ENCODE measurements around the gene TOMM20L.

TOMM20L gene

DNA sequence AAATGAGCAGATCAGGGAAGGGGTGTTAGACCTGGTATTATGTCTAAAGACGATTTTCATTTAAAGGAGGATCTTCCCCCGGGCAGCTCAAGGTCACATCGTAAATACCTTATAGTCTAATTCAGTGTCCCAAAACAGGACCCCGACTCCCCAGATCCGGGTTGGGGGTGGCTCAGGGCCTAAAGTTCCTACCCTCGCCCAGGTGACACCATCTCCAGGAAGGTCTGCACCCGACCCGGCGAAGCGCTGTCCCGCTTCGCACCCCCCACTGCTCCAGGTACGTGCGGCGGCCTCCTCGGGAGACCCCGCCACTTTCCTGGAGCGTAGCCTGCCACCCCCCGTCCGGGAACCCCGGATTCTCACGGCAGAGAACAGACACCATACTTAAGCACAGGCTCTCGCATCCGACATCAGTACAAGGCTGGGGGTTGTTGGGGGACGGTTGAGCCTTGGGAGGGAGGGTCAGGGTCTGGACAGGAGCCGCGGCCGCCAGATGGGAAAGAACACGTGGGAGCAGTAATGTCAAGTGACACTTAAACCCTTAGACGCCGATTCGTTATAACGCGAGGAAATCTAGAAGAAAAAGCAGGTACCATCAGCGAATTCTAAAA lies 31.0 kb downstream of the TOMM20L start:
- peaks cover 69% of the 10 kb centered on the region for H3K79me2 ChIP-seq (ENCODE audit: insufficient read depth, low read length)
- H3K27me3 ChIP-seq (ENCODE audit: insufficient read depth, low read length, poor library complexity, severe bottlenecking), result no peaks in the 10 kb centered on the region
- H3F3A ChIP-seq (ENCODE audit: low read depth), result no peaks in the 10 kb centered on the region
- H4K20me1 ChIP-seq (ENCODE audit: insufficient read depth, low read length, poor library complexity, severe bottlenecking), result peaks cover 18% of the 10 kb centered on the region
- peak overlapping the region; percentile 92 for H3K9ac ChIP-seq (ENCODE audit: low read depth, low read length, poor library complexity, severe bottlenecking)
- H3K4me1 ChIP-seq (ENCODE audit: insufficient read depth, low read length, poor library complexity, severe bottlenecking), result peaks cover 29% of the 10 kb centered on the region
- H3K4me2 ChIP-seq (ENCODE audit: low read depth, low read length, poor library complexity, severe bottlenecking), result peak overlapping the region; percentile 68
- H3K4me3 ChIP-seq (ENCODE audit: low read length, poor library complexity, severe bottlenecking), result peak overlapping the region; percentile 84
- H3K36me3 ChIP-seq (ENCODE audit: insufficient read depth, low read length), result peaks cover 4% of the 10 kb centered on the region; the same call in 1 of the 2 replicates
- no peaks in the 10 kb centered on the region for H3K9me3 ChIP-seq (ENCODE audit: insufficient read depth, low read depth, low read length)
- H2AFZ ChIP-seq (ENCODE audit: low read length), result peak overlapping the region; percentile 98
- no peaks in the 10 kb centered on the region for H3K9me2 ChIP-seq (replicated peaks; ENCODE audit: low read depth, low read length)
- TF ChIP-seq EZH2phosphoT487 (IDR thresholded peaks at IDR 0.05; ENCODE audit: borderline replicate concordance), result no peak
- TF ChIP-seq, protein P1, sequence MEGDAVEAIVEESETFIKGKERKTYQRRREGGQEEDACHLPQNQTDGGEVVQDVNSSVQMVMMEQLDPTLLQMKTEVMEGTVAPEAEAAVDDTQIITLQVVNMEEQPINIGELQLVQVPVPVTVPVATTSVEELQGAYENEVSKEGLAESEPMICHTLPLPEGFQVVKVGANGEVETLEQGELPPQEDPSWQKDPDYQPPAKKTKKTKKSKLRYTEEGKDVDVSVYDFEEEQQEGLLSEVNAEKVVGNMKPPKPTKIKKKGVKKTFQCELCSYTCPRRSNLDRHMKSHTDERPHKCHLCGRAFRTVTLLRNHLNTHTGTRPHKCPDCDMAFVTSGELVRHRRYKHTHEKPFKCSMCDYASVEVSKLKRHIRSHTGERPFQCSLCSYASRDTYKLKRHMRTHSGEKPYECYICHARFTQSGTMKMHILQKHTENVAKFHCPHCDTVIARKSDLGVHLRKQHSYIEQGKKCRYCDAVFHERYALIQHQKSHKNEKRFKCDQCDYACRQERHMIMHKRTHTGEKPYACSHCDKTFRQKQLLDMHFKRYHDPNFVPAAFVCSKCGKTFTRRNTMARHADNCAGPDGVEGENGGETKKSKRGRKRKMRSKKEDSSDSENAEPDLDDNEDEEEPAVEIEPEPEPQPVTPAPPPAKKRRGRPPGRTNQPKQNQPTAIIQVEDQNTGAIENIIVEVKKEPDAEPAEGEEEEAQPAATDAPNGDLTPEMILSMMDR (conservative IDR thresholded peaks at IDR 0.05; ENCODE audit: low read length), result no peak

DNA sequence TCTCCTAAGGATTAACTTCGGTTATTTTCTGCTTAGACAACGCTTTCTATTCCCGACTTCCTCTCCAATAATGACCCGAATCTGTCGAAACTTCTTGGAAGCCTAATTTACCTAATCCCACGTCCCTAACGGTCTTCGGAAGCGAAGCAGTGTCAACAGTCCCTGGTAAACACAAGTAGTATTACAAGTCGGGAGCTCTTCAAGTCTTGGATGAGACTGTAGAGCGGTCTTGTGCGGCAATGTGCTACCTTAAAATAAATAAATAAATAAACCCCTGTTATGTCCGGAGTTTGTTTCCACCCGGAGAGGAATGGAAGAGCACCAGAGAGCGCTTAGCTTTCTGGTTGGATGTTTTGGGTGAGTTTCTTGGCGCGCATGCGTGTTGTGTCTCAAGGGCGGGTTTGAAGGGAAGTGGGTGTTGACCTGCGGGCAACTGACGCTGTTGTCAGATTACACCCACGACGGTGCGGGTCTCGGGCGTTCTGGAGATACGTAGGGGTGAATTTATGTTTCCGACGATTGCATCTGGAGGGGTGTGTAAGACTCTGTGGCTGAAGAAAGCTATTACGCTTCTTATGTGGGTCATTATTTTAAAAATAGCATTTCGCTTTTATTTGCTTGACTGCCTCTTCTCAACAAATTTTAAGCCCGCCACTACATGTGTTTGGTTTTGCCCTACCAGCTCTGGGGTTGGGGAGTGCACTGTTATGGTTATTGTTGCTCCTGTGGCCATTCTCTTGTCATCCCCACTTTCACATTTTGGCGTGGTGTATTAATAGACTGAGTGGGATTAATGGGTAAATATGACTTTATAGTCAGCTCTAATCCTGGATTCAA lies 31.8 kb downstream of the TOMM20L start, which contains the start of the genes KIAA0586 and TIMM9:
KIAA0586 (plus strand) TSS at position 439 of the 837 bp plus-strand sequence. CDS start 546 bp downstream, outside the sequence.
TIMM9 (minus strand) TSS at position 251 of the 837 bp plus-strand sequence. CDS start 15,586 bp downstream, outside the sequence.
- no peaks in the 10 kb centered on the region for H3K27me3 ChIP-seq (ENCODE audit: insufficient read depth, low read length, poor library complexity, severe bottlenecking)
- H3F3A ChIP-seq (ENCODE audit: low read depth), result no peaks in the 10 kb centered on the region
- H2AFZ ChIP-seq (ENCODE audit: low read length), result peak within 1 kb of the TSS; percentile 98
- peaks cover 18% of the 10 kb centered on the region for H4K20me1 ChIP-seq (ENCODE audit: insufficient read depth, low read length, poor library complexity, severe bottlenecking)
- H3K9me2 ChIP-seq (replicated peaks; ENCODE audit: low read depth, low read length), result no peaks in the 10 kb centered on the region
- peak within 1 kb of the TSS; percentile 92 for H3K9ac ChIP-seq (ENCODE audit: low read depth, low read length, poor library complexity, severe bottlenecking)
- H3K9me3 ChIP-seq (ENCODE audit: insufficient read depth, low read depth, low read length), result no peaks in the 10 kb centered on the region
- peaks cover 29% of the 10 kb centered on the region for H3K4me1 ChIP-seq (ENCODE audit: insufficient read depth, low read length, poor library complexity, severe bottlenecking)
- TF ChIP-seq, protein P1 (conservative IDR thresholded peaks at IDR 0.05; ENCODE audit: low read length), result no peak
- TF ChIP-seq EZH2phosphoT487 (IDR thresholded peaks at IDR 0.05; ENCODE audit: borderline replicate concordance), result no peak
- peaks cover 4% of the 10 kb centered on the region; the same call in 1 of the 2 replicates for H3K36me3 ChIP-seq (ENCODE audit: insufficient read depth, low read length)
- H3K4me2 ChIP-seq (ENCODE audit: low read depth, low read length, poor library complexity, severe bottlenecking), result peak within 1 kb of the TSS; percentile 98
- peaks cover 72% of the 10 kb centered on the region for H3K79me2 ChIP-seq (ENCODE audit: insufficient read depth, low read length)
- peak within 1 kb of the TSS; percentile 84 for H3K4me3 ChIP-seq (ENCODE audit: low read length, poor library complexity, severe bottlenecking)

DNA sequence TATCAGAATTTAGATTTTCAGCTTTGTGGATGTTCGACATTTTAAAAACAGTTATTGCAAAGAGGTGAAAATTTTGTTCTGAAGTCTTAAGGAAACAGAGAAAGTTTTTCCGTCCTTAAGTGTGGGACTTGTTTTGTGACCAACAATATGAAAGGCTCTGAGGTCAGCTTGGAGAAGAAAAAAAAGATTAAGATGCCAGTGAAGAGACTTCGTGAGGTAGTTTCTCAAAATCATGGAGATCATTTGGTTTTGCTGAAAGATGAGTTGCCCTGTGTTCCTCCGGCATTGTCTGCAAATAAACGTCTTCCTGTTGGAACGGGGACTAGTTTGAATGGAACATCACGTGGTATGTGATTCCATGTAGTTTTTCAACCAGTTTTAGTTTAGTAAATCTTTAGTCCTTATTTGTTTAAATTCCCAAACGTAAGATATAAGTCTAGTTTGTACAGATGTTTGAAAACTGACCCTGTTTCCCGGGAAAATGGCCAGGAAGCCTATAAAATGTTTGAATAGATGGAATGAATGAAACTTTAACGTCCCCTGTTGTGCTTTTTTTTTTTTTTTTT lies 32.5 kb downstream of the TOMM20L start:
- Histone ChIP-seq H3F3A (ENCODE audit: low read depth) (no peaks in the 10 kb centered on the region), H3K4me2 (ENCODE audit: low read depth, low read length, poor library complexity, severe bottlenecking) (peak overlapping the region; percentile 98), H3K4me3 (ENCODE audit: low read length, poor library complexity, severe bottlenecking) (peak overlapping the region; percentile 84), H3K4me1 (ENCODE audit: insufficient read depth, low read length, poor library complexity, severe bottlenecking) (peaks cover 29% of the 10 kb centered on the region), H3K36me3 (ENCODE audit: insufficient read depth, low read length) (peaks cover 4% of the 10 kb centered on the region; the same call in 1 of the 2 replicates), H3K9me2 (replicated peaks; ENCODE audit: low read depth, low read length) (no peaks in the 10 kb centered on the region), H3K27me3 (ENCODE audit: insufficient read depth, low read length, poor library complexity, severe bottlenecking) (no peaks in the 10 kb centered on the region), H3K9ac (ENCODE audit: low read depth, low read length, poor library complexity, severe bottlenecking) (peak overlapping the region; percentile 92), H3K9me3 (ENCODE audit: insufficient read depth, low read depth, low read length) (no peaks in the 10 kb centered on the region), H4K20me1 (ENCODE audit: insufficient read depth, low read length, poor library complexity, severe bottlenecking) (peaks cover 18% of the 10 kb centered on the region), H2AFZ (ENCODE audit: low read length) (peak overlapping the region; percentile 66), H3K79me2 (ENCODE audit: insufficient read depth, low read length) (peaks cover 73% of the 10 kb centered on the region)
- TF ChIP-seq, protein P1 (conservative IDR thresholded peaks at IDR 0.05; ENCODE audit: low read length), result no peak
- TF ChIP-seq EZH2phosphoT487 (IDR thresholded peaks at IDR 0.05; ENCODE audit: borderline replicate concordance), result no peak
